Measurements from ENCODE around the gene NETO1. TPM values are rescaled to one million over a fixed set of nuclear protein-coding genes. Genes with fewer than 3 reads are reported as not detected.

NETO1 gene
- total RNA-seq, 4 donors from 2014 or later = 0.47 to 7.6 TPM; not detected in 2

- Histone ChIP-seq H3K27me3 (no peaks in the 10 kb centered on the region), H3K9me3 (no peaks in the 10 kb centered on the region), H3K4me3 (peak overlapping the region; percentile 25), H3K27ac (no peak overlapping the region), H3K36me3 (no peaks in the 10 kb centered on the region), H3K4me1 (peaks cover 9% of the 10 kb centered on the region)
- WGBS = 33% methylated on average over 8 of the region's 8 CpGs
- no peak for DNase-seq (ENCODE audit: low spot score in 2 of 2)
- TF ChIP-seq EP300 (IDR thresholded peaks at IDR 0.05) (no peak), CTCF (IDR thresholded peaks at IDR 0.05) (no peak), POLR2A (IDR thresholded peaks at IDR 0.05) (no peak), POLR2AphosphoS5 (IDR thresholded peaks at IDR 0.05) (no peak)
Observed at GRCh38 chr18:72692595-72692994, 175.2 kb downstream of the NETO1 start.
